Measurements from ENCODE around the gene CCDC181.

- TF ChIP-seq CTCF (conservative IDR thresholded peaks at IDR 0.05 in 1 of 2, IDR thresholded peaks at IDR 0.05 in 1 of 2; ENCODE audit: extremely low read depth in 1 of 2, insufficient read depth in 1 of 2, low read depth in 1 of 2, low read length in 2 of 2) (no peak), EZH2 (IDR thresholded peaks at IDR 0.05; ENCODE audit: borderline replicate concordance, low read length) (no peak)
These were observed 48.6 kb upstream of the CCDC181 start for GRCh38 chr1:169475806-169476387.
